Omental fat pad (tissue), 4 donors: ENCODE data around the gene TUBA1A. TPM values are rescaled to one million over a fixed set of nuclear protein-coding genes. Genes with fewer than 3 reads are reported as not detected.
A peak's percentile ranks its signal among the peaks of the same experiment; 100 is the strongest.
"Not testable (repeated sequence)": the region's sequence is repeated elsewhere in the genome, so short reads cannot be mapped to it uniquely, and the experiment has no call there.

ENCODE experiments used
- ATAC-seq: fragments of 150-250 bp; one replicate; pipeline ENCODE4 v1.9.1; 2016; ENCODE audit warnings: mild to moderate bottlenecking, moderate library complexity; ENCODE audit not compliant: low FRiP score
- DNase-seq: peaks from one replicate; pipeline ENCODE4 v3.0.0-alpha.2; 2019; ENCODE audit warnings: low spot score
- CTCF ChIP-seq, 3 donors: fragments of 450-650 bp; IDR thresholded peaks; one replicate each; pipeline ENCODE4 v1.5.1; 2016 to 2017; ENCODE audit warnings: antibody characterized with exemption in 3 of 3, mild to moderate bottlenecking in 3 of 3, moderate library complexity in 2 of 3
- total RNA-seq, 4 donors: library from RNA; depleted of rRNA; stranded (reverse); fragments of >200 nt; gene quantifications; one replicate each; pipeline ENCODE4 v1.1.0, GENCODE V29; 2016

The TUBA1A gene
- total RNA-seq, 4 donors from 2014 or later, result 145 to 210 (median 159) TPM

- no peak for TF ChIP-seq CTCF (IDR thresholded peaks at IDR 0.05)
- no peak for DNase-seq
- no peak for ATAC-seq
These were observed 2.1 kb upstream of the TUBA1A start for GRCh38 chr12:49190974-49191373.

GRCh38 chr12:49189731-49190716 is 1.1 kb upstream of the TUBA1A start:
- TF ChIP-seq CTCF (IDR thresholded peaks at IDR 0.05), result no peak
- no peak for DNase-seq
- no peak for ATAC-seq

- ATAC-seq, result peak; percentile 65
- peak; percentile 32 for DNase-seq
- no peak for TF ChIP-seq CTCF (IDR thresholded peaks at IDR 0.05)
These were observed 522 bp downstream of the TUBA1A start for GRCh38 chr12:49188201-49188915.

GRCh38 chr12:49187184-49187583 is 1.7 kb downstream of the TUBA1A start:
- no peak for TF ChIP-seq CTCF (IDR thresholded peaks at IDR 0.05)
- peak; percentile 29 for DNase-seq

GRCh38 chr12:49186307-49186706 is 2.6 kb downstream of the TUBA1A start:
- not testable (repeated sequence) for DNase-seq, ATAC-seq

More at GRCh38 chr12:49187184-49187583, 1.7 kb downstream of the TUBA1A start:
- peak; percentile 22 for ATAC-seq

- not testable (repeated sequence) for ATAC-seq, DNase-seq
These were observed 4.2 kb downstream of the TUBA1A start for GRCh38 chr12:49184697-49185096.

- DNase-seq, ATAC-seq: not testable (repeated sequence)
These were observed 5.5 kb downstream of the TUBA1A start for GRCh38 chr12:49183214-49183950.

- ATAC-seq, result no peak
- TF ChIP-seq CTCF (IDR thresholded peaks at IDR 0.05), result no peak
- DNase-seq, result no peak
These were observed 14.7 kb downstream of the TUBA1A start for GRCh38 chr12:49174218-49174617.
